ENCODE measurements around the gene PDHA1.

PDHA1 gene

DNA sequence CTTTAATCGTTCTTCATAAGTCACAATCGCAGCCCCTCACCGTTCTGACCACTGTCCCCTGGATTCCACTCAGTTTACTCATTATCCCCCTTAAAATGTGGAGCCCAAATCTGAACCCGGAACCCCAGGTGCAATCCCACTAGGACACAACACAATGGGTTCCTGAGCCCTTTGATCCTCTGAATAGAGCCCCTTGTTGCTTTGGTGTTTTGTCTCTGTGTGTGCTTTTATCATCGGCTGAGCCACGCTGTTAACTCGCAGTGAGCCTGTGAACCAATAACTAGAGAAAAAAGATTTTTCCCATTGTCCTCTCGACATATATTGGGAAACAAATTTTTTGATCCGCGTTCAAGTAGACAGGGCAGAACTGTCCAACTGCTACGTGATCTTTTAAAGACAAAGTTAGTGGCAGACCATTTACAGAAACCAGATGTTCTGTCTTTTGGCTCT is 617 bp upstream of the PDHA1 start:
- DNase-seq (ENCODE audit: low read depth, low spot score) = no peak
- TF ChIP-seq POLR2AphosphoS5 (IDR thresholded peaks at IDR 0.05; ENCODE audit: borderline replicate concordance, low read depth, low read length) (no peak), FOXP2 (optimal IDR thresholded peaks at IDR 0.05; ENCODE audit: control extremely low read depth, extremely low read length, insufficient read depth) (no peak), EZH2 (IDR thresholded peaks at IDR 0.05) (no peak)
- H3K9ac ChIP-seq (ENCODE audit: insufficient read length) = peak overlapping the region; percentile 68
- peak overlapping the region; percentile 85 for H3K4me3 ChIP-seq
- 0 out of 2 replicates have a peak, but pooled peaks cover 5% of the 10 kb centered on the region for H3K36me3 ChIP-seq (ENCODE audit: insufficient read depth, low read length)
- H3K27ac ChIP-seq = peak overlapping the region; percentile 30
- no peaks in the 10 kb centered on the region for H3K9me3 ChIP-seq (ENCODE audit: low read depth, low read length)

DNA sequence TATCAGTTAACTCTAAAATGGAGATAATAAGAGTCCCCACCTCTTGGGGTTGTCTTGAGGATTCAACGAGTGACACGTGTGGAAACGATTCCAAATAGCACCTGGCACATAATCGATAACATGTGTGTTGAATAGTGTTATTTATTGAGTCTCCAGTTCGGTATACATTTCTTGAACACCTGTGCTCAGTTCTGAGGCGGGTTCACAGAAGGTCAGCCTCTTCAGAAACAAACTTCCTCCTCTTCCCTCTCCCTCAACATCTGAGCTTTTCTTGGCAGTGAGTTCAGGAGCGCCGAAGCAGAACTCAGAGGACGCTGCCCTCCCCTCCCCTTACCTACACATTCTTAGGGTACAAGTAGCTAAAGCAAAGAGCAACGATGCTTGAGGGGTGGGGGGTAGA is 934 bp downstream of the PDHA1 start:
- Histone ChIP-seq H3K9ac (ENCODE audit: insufficient read length) (peak overlapping the region; percentile 75), H3K36me3 (ENCODE audit: insufficient read depth, low read length) (peaks cover 8% of the 10 kb centered on the region; the same call in 1 of the 2 replicates), H3K27ac (no peak overlapping the region), H3K4me3 (peak overlapping the region; percentile 85), H3K9me3 (ENCODE audit: low read depth, low read length) (no peaks in the 10 kb centered on the region)
- no peak for DNase-seq (ENCODE audit: low read depth, low spot score)
- TF ChIP-seq POLR2AphosphoS5 (IDR thresholded peaks at IDR 0.05; ENCODE audit: borderline replicate concordance, low read depth, low read length) (no peak), FOXP2 (optimal IDR thresholded peaks at IDR 0.05; ENCODE audit: control extremely low read depth, extremely low read length, insufficient read depth) (no peak), EZH2 (IDR thresholded peaks at IDR 0.05) (no peak)

DNA sequence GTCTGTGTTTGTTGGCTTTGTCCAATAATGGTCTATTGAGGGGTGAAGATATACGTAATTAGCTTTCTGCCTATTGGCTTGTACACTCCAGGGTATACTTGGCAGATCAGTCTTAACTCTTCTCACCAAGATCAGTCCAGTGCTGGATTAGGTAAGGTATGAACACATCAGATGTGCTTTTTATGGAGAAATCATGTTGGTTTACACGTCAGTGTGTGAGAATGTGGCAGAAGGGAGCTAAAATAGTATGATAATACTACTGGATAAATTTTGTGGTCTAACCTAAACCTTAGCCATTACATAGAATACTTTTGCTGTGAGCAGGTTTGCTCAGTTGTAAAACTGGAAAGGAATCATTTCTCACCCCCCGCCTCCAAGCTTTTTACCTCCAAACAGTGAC is 4.2 kb downstream of the PDHA1 start:
- peaks cover 29% of the 10 kb centered on the region; the same call in 1 of the 2 replicates for H3K36me3 ChIP-seq (ENCODE audit: insufficient read depth, low read length)
- no peaks in the 10 kb centered on the region for H3K9me3 ChIP-seq (ENCODE audit: low read depth, low read length)
- no peak overlapping the region for H3K27ac ChIP-seq
- no peak overlapping the region for H3K9ac ChIP-seq (ENCODE audit: insufficient read length)
- no peak overlapping the region for H3K4me3 ChIP-seq
- no peak for DNase-seq (ENCODE audit: low read depth, low spot score)
- no peak for TF ChIP-seq POLR2AphosphoS5 (IDR thresholded peaks at IDR 0.05; ENCODE audit: borderline replicate concordance, low read depth, low read length)
- no peak for TF ChIP-seq EZH2 (IDR thresholded peaks at IDR 0.05)
- TF ChIP-seq FOXP2 (optimal IDR thresholded peaks at IDR 0.05; ENCODE audit: control extremely low read depth, extremely low read length, insufficient read depth) = no peak

DNA sequence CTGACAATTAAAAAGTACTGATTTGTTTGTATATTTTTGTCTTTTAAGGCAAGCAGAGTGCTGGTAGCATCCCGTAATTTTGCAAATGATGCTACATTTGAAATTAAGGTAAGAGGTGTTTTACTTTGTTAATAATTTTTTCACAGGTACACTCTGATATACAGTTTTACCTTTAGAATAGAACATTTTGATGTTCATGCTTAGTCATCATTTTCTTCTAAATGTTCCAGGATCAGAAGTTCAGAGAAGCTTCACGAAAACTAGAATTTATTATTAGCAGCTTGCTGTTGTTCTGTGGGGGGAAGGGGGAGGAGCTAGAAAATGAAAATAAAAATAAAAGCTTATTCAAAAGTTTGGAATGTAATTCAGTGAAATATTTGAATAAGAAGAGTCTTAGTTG is 5.5 kb downstream of the PDHA1 start:
- Histone ChIP-seq H3K9ac (ENCODE audit: insufficient read length) (no peak overlapping the region), H3K27ac (no peak overlapping the region), H3K9me3 (ENCODE audit: low read depth, low read length) (no peaks in the 10 kb centered on the region), H3K4me3 (no peak overlapping the region), H3K36me3 (ENCODE audit: insufficient read depth, low read length) (peaks cover 36% of the 10 kb centered on the region; the same call in 1 of the 2 replicates)
- TF ChIP-seq EZH2 (IDR thresholded peaks at IDR 0.05) (no peak), FOXP2 (optimal IDR thresholded peaks at IDR 0.05; ENCODE audit: control extremely low read depth, extremely low read length, insufficient read depth) (no peak), POLR2AphosphoS5 (IDR thresholded peaks at IDR 0.05; ENCODE audit: borderline replicate concordance, low read depth, low read length) (no peak)
- no peak for DNase-seq (ENCODE audit: low read depth, low spot score)

DNA sequence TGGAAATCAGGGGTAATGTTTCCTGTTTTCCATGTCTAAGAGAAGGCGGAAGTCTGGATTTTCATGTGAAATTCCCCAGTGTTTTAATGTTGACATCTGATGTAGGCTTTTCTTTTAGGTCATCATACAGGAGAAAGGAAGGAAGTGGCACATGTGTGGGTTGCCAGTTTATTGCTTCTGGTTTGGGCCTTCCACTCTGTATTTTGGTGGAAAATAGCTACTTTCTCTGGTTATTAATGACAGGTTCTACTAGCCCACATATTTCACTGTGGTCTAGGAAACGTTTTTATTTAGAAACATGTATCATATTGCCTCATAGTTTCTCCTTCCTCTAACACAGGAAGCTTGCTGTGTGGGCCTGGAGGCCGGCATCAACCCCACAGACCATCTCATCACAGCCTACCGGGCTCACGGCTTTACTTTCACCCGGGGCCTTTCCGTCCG is 7.2 kb downstream of the PDHA1 start:
- TF ChIP-seq EZH2 (IDR thresholded peaks at IDR 0.05) = no peak
- no peak for TF ChIP-seq FOXP2 (optimal IDR thresholded peaks at IDR 0.05; ENCODE audit: control extremely low read depth, extremely low read length, insufficient read depth)
- TF ChIP-seq POLR2AphosphoS5 (IDR thresholded peaks at IDR 0.05; ENCODE audit: borderline replicate concordance, low read depth, low read length) = no peak
- no peak for DNase-seq (ENCODE audit: low read depth, low spot score)
- Histone ChIP-seq H3K9me3 (ENCODE audit: low read depth, low read length) (no peaks in the 10 kb centered on the region), H3K36me3 (ENCODE audit: insufficient read depth, low read length) (peaks cover 48% of the 10 kb centered on the region; the same call in 1 of the 2 replicates), H3K4me3 (no peak overlapping the region), H3K27ac (no peak overlapping the region), H3K9ac (ENCODE audit: insufficient read length) (no peak overlapping the region)

DNA sequence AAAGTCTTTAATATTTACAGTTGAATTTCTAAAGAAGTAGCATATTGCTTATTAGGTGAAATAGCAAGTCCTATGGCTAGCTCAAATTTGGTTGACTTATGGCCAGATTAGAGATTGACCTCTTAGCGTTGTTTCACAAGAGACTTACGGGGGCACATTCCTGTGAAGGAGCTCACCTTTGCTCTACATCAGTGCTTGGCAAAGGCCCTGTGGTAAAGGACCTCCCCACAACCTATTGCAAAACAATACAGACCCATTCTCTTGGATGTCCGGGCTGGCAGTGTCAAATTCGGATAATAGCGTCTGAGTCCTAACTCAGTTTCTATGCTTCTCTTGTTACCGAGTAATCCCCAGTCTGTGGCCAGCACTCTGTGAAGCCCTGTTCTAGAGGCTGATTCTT is 10.9 kb downstream of the PDHA1 start:
- no peak overlapping the region for H3K27ac ChIP-seq
- no peak overlapping the region for H3K4me3 ChIP-seq
- no peak for DNase-seq (ENCODE audit: low read depth, low spot score)
- H3K9me3 ChIP-seq (ENCODE audit: low read depth, low read length) = no peaks in the 10 kb centered on the region
- TF ChIP-seq FOXP2 (optimal IDR thresholded peaks at IDR 0.05; ENCODE audit: control extremely low read depth, extremely low read length, insufficient read depth) (no peak), POLR2AphosphoS5 (IDR thresholded peaks at IDR 0.05; ENCODE audit: borderline replicate concordance, low read depth, low read length) (no peak), EZH2 (IDR thresholded peaks at IDR 0.05) (no peak)
- no peak overlapping the region for H3K9ac ChIP-seq (ENCODE audit: insufficient read length)
- H3K36me3 ChIP-seq (ENCODE audit: insufficient read depth, low read length) = peaks cover 70% of the 10 kb centered on the region

DNA sequence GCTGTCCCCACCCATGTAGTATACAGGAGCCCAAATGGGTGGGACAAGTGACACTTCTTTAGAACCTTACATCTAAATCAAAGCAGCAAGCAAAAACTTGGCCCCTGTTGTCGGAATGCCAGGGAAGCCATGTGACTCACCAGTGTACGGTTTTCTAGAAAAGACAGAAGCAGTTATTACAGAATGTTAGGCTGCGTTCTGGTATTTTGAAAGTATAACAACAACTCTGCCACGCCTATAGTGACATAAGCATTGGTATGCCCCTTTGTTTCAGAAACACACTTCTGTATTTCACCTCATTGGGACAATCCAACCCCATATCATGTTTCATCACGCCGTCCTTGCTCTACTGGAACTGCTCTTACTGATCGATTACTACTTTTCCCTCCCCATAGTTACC is 14.8 kb downstream of the PDHA1 start:
- Histone ChIP-seq H3K27ac (no peak overlapping the region), H3K9me3 (ENCODE audit: low read depth, low read length) (no peaks in the 10 kb centered on the region), H3K36me3 (ENCODE audit: insufficient read depth, low read length) (peaks cover 59% of the 10 kb centered on the region), H3K4me3 (no peak overlapping the region), H3K9ac (ENCODE audit: insufficient read length) (no peak overlapping the region)
- DNase-seq (ENCODE audit: low read depth, low spot score) = no peak
- TF ChIP-seq EZH2 (IDR thresholded peaks at IDR 0.05) = no peak
- no peak for TF ChIP-seq FOXP2 (optimal IDR thresholded peaks at IDR 0.05; ENCODE audit: control extremely low read depth, extremely low read length, insufficient read depth)
- TF ChIP-seq POLR2AphosphoS5 (IDR thresholded peaks at IDR 0.05; ENCODE audit: borderline replicate concordance, low read depth, low read length) = no peak

DNA sequence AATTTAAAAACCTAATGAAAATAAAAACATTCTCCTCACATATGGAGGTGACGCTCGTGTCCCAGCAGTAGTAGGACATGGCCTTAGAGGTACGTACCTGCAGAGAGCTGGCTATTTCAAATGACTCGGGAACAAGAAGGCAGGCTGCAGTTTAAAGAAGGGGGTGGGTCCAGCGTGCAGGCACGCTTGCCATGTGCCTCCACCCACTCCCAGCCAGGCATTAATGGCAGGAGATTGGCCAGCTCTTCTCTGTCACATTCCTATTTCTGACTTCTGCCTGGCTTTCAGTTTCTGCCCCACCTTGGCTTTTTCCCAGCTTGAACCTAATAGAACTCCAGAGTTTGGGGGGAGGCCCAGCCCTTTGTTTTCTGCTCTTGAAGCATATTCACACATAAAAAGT is 17.2 kb downstream of the PDHA1 start:
- Histone ChIP-seq H3K36me3 (ENCODE audit: insufficient read depth, low read length) (peaks cover 47% of the 10 kb centered on the region), H3K9me3 (ENCODE audit: low read depth, low read length) (no peaks in the 10 kb centered on the region), H3K4me3 (no peak overlapping the region), H3K27ac (no peak overlapping the region), H3K9ac (ENCODE audit: insufficient read length) (no peak overlapping the region)
- no peak for DNase-seq (ENCODE audit: low read depth, low spot score)
- TF ChIP-seq EZH2 (IDR thresholded peaks at IDR 0.05) (no peak), FOXP2 (optimal IDR thresholded peaks at IDR 0.05; ENCODE audit: control extremely low read depth, extremely low read length, insufficient read depth) (no peak), POLR2AphosphoS5 (IDR thresholded peaks at IDR 0.05; ENCODE audit: borderline replicate concordance, low read depth, low read length) (no peak)

DNA sequence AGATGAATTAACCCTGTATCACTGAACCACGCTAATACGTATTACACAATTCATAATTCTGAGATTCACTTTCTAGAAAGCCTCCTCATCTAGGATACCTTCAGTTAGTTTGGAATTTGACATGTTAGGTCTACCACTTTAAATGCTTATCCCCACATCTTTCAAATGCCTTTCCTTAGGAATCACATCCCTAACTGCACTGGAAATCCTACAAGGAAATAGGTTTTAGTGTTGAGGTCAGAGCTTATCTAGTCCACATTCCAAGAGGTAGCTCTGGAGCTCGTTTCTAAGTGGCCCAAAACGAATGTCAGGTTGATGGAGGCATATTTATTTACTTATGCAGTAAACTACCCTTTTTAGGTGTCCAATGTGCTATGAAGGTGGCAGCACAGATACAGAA is 18.0 kb downstream of the PDHA1 start:
- no peak for DNase-seq (ENCODE audit: low read depth, low spot score)
- Histone ChIP-seq H3K9ac (ENCODE audit: insufficient read length) (no peak overlapping the region), H3K4me3 (no peak overlapping the region), H3K36me3 (ENCODE audit: insufficient read depth, low read length) (peaks cover 40% of the 10 kb centered on the region), H3K27ac (no peak overlapping the region), H3K9me3 (ENCODE audit: low read depth, low read length) (no peaks in the 10 kb centered on the region)
- TF ChIP-seq EZH2 (IDR thresholded peaks at IDR 0.05) (no peak), POLR2AphosphoS5 (IDR thresholded peaks at IDR 0.05; ENCODE audit: borderline replicate concordance, low read depth, low read length) (no peak), FOXP2 (optimal IDR thresholded peaks at IDR 0.05; ENCODE audit: control extremely low read depth, extremely low read length, insufficient read depth) (no peak)
